NCI-H774 (cell line): ENCODE data around the gene SLC25A23.

Experiments used
- DNase-seq: peaks from one replicate; lab custom pipeline; 2025; lab: John Stamatoyannopoulos, UW

Gene SLC25A23

DNA sequence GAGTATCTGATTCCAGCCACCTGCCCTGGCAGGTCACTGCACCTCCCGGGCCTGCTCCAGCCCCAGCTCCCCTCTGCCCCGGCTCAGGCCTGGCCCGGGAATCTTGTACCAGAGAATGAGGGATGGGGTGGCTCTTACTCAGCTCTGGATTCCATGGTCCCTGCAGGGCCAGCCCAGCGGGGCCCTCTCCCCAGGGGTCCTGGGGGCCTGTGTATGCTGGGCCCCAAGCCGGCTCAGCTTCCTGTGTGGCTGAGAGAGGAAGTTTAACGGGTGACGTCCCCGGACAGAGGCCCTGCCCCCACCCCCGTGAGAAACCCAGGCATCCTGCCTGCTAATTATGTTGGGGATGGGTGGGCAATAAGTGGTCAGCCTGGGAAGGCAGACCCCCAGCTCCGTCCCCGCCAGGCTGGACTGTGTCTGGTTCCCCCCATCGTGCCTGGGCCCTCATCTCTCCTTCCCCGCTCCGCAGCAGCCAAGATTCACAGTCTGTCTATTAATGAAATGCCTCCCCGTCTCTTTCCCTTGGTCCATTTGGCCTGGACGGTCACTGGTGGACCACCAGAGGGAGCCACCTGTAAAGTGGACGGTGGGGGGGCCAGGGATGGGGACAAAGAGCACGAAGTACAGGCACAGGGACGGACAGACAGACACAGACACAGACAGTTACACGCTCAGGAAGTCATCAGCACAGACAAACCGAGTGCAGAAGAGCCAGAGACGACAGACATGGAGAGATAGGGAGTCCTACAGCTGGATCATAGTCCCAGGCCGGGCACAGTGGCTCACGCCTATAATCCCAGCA lies 22.1 kb upstream of the SLC25A23 start, which contains the start of gene DENND1C:
Gene DENND1C, minus strand, starts transcription at position 247 of the 802 bp plus-strand sequence. Its CDS starts 92 bp downstream, at position 155.
- no peak for DNase-seq

DNA sequence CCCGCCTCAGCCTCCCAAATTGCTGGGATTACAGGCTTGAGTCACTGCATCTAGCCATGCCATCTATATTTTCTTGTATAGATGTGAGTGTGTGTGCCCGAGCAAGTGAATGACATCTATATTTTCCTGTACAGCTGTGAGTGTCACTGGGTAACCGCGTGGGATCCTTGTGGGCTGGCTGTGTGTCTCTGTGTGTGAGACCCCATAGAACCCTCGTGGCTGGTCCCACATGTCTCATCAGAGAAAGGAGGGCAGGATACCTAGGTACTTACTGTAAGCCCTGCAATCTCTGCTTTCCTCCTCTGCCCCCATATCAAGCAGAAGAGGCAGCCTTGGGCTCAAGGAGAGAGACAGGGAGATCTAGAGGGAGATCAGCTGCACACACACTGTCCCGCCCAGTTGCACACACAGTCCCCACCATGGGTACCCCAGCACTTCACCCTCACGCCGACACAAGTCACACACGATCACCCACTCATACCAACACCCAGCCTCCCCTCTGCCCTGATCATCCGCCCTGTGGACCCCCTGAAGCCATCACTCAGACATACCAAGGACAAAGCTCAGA lies 21.3 kb upstream of the SLC25A23 start:
- no peak for DNase-seq

DNA sequence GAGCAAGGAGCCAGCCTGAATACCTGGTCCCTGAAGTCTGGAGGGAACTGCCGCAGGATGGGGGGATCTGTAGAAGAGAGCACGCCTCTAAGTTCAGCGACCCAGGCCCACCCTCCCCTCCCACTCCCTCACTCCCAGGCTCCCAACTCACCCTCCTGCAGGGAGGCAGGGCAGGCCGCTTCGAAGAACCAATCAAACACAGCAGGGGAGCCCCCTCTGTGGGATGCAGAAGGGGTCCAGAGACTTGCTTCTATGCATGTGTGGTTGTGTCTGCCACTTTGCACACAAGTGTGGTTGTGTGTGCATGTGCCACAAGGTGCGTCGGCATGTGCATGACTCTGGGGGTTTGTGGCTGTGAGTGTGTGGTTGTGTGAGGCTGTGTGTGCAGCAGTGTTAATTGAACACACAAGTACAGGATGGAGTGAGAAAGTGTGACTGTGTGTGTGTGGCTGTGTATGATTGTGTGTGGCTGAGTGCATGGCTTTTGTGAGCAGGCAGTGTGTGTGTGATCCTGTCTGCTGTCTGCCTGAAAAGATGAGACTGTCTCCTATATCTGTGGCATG lies 20.3 kb upstream of the SLC25A23 start:
- DNase-seq = no peak

DNA sequence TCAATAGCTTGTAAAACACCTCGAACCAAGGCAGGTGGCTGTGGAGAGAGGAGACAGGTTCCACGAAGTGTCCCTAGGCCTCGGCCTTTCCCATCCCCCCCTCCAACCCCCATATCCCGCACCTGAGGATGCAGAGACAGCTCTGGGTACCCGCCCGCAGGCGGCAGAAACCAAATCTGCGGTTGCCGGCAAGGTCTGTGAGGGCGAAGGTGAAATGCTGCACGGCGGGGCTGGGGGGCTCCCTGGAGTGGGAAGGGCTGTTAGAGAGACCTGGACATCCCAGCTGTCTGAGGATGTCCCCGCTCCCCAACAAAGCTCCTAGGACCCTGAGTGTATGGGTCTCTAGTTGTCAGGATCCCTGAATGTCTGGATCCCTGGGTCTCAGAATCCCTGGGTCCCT lies 19.2 kb upstream of the SLC25A23 start:
- no peak for DNase-seq

DNA sequence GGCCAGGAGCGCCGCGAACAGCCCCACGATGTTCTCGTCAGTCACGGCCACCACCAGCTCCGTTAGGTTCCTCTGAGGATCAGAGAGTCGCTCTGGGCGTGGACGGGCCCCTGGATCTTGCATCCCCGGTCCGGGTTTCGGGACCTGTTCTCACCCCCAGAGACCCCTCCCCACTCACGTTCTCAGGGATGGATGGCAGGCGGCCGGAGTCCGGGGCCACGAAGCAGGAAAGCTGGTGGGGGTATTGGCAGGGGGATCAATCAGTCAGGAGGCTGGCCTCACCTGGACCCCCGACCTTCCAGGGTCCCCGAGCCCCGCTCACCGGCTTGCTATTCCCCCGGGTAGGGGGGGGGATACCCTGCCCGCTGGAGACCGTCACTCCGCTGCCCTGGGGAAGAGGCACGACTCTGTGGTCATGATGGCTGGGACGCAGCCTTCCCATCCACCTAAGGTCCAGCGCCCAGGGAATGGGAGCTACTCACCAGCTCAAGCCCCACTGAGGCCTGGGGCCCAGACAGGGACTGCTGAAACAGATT lies 17.4 kb upstream of the SLC25A23 start:
- DNase-seq = no peak

DNA sequence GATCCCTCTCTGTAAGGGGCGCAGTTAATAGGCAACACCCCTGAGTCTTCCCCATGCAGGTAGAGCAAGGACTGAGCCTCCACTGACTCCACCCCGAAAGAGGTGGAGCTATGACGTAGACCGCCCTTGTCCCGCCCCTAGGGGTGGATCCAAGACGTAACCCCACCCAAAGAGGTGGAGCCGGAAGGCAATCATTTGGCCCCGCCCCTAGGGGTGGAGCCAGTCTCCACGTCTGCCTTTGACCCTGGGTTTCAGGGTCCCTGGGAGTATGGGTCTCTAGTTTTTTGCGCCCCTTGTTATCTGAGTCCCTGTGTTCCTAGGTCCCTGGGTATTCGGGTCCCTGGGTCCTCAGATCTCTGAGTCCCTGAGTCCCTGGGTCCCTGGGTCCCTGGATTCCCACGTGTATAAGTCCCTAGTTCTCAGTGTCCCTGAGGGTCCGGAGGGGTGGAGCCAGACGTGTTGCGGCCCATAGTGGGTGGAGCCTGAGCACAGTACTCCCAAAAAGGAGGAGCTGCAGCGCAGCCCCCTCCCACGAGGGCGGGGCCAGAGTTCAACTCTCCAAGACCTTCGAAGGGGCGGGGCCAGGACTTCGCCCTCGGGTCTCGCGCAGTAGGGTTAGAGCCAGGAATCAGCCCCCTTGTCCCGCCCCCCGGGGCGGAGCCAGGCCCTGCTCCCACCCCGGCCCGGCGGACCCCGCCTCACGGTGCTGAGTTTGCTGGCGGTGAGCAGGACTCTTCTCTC lies 16.7 kb upstream of the SLC25A23 start:
- peak; percentile 77 for DNase-seq

DNA sequence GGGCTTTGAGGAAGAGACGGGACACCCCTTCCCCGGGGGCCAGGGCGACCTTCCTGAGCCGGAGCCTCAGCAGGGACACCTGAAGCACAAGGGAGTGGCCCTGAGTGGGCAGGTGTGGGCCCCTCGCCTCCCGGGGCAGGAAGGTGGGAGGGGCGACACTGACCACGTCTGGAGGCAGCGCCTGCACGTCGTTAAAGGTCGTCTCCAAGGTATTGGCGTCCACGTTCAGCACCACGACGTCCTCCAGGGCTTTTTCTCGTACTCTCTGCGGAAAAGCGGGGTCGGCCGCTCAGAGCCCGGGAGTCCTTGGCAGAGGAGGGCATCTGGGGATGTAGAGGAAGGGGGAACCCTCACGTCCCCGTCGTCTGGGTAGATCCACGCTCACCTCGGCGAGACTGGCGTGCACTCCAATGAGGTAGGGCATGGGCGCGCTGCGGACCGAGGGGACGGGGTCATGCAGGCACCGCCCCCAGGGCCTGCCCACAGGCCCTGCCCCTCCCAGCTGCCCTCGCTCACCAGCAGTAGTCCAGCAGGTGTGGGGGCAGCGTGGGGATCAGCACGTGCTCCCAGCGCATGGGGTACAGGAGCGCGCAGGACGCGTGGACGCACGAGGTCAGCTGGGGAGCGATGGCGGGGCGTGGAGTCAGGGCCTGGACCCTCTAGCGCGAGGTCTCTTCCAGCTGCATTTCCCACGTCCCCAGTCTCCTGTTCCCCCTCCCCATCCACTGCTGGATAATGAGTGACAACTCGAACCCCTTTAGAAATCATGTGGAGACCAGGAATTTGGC lies 15.9 kb upstream of the SLC25A23 start:
- no peak for DNase-seq

DNA sequence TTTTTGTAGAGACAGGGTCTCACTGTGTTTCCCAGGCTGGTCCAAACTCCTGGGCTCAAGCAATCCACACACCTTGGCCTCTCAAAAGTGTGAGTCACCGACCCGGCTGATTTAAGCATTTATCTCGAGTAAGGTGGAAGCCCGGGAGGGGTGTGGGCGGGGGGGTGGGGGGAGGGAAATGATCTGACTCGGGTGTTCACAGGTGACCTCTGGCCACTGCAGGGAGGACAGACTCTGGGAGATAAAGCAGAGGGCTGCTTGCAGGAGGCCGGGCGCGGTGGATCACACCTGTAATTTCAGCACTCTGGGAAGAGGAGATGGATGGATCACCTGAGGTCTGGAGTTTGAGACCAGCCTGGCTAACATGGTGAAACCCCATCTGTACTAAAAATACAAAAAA lies 14.1 kb upstream of the SLC25A23 start:
- DNase-seq = no peak

DNA sequence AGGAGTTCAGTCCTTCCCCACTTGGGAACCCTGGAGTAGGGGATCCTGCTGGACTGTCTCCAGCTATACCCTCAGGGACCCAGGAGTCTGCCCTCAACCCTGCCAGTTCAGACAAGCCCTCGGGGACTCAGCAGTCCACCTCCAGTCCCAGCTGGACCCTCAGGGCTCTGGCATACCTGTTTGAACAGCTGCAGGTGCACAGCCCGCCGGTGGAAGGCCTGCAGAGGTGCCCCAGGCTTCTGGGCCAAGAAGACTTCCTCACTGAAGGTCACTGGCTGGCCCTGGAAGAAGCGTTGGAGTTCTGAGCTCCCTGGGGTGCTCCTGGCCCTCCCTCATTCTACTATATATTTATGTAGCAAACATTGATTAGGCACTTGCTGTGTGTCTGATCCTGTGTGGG lies 13.1 kb upstream of the SLC25A23 start:
- no peak for DNase-seq

DNA sequence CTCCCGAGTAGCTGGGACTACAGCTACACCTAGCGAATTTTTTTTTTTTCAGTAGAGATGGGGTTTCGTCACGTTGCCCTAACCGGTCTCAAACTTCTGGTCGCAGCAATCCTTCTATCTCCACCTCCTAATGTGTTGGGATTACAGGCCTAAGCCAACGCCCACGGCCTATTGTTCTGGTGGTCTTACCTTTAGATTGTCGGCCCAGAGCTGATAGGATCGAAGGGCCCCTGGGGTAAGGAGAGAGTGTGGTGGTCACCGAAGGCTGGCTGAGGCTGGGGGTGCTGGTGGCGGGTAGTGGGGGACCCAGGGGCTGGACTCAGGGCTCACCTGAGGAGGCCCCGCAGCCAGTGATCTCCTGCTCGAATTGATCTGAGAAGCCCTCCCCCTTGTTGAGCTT lies 11.5 kb upstream of the SLC25A23 start:
- no peak for DNase-seq

DNA sequence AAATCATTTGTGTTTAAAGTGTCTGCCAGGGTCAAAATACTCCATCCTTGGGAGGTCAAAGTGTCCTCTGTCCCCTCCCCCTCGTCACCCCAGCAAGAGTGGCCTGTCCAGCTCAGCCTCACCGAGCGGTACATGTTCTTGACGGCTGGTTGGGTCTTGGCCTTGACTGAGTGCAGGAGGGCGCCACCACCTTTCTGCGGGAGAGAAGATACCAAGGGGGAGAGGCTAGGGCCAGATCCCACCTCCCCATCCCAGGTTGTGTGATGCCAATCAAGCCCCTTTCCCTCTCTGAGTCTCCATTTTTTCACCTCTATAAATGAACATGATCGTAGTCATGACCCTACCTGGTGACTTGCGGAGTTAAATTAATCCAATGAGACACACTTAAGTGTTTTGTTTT lies 10.6 kb upstream of the SLC25A23 start:
- no peak for DNase-seq

DNA sequence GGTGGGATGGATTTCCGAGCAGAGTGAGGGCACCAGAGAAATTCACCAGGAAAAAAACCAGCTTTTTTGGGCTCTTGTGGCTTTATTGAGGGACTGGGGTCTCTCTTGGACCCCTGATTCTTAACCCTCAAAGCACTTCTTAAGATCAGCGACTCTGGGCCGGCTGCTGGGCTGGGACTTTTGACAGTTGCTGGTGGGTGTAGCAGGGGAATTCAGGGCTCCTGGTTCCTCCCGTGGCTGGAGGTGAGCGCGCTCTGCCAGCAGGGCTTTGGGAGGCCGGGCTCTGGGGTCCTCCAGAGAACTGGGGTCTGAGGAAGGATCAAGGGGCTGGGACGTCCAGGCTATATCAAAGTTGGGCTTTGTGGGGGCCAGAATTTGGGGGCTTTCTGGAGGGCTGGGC lies 7.8 kb upstream of the SLC25A23 start:
- no peak for DNase-seq

DNA sequence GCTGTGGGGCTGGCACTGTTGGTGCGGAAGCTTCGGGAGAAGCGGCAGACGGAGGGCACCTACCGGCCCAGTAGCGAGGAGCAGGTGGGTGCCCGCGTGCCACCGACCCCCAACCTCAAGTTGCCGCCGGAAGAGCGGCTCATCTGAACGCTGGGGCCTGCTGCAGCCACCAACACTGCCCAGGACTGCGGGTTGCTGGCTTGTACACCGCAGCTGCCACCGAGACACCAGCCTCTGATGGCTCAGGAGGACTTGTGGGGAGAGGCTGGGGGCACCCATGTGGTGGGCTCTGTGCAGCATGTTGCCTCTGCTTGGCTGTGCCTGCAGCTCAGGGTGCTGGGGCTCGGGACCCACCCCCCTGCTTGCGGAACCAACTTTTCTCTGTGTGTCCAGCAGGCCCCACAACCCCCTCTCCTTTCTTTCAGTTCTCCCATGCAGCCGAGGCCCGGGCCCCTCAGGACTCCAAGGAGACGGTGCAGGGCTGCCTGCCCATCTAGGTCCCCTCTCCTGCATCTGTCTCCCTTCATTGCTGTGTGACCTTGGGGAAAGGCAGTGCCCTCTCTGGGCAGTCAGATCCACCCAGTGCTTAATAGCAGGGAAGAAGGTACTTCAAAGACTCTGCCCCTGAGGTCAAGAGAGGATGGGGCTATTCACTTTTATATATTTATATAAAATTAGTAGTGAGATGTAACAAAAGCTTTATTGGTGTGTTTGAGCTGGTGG lies 7.1 kb upstream of the SLC25A23 start:
- no peak for DNase-seq

DNA sequence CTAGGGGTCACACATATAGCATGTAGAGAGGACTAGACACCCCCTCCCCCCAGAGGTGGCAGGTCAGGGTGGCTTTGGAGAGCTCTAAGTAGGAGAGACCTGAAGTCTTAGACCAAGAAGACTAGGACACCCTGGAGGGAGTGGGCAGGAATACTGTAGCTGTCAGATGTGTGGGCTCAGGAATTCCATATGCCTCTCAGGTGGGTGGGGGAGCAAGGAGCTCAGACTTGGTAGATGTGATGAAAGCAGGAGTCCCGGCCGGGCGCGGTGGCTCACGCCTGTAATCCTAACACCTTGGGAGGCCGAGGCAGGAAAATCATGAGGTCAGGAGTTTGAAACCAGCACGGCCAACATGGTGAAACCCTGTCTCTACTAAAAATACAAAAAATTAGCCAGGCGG lies 6.1 kb upstream of the SLC25A23 start:
- no peak for DNase-seq

DNA sequence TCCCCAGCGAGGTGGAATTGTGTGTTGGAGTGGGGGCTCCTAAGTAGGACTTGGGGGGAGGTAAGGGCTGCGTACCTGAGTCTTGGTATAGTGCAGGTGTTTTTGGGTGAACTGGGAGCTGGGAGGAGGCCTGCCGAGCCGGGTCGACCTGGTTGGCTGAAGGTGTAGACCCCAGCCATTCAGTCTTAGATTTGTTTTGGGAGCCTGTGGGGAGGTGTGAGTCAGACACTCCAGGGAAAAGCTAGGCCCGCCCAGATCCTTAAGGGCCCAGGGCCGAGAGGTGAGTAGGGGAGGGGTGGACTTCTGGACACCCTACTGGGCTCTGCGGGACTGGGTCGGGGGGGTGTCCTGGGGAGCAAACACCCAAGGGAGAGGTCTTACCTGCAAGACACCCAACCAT lies 5.4 kb upstream of the SLC25A23 start:
- no peak for DNase-seq

DNA sequence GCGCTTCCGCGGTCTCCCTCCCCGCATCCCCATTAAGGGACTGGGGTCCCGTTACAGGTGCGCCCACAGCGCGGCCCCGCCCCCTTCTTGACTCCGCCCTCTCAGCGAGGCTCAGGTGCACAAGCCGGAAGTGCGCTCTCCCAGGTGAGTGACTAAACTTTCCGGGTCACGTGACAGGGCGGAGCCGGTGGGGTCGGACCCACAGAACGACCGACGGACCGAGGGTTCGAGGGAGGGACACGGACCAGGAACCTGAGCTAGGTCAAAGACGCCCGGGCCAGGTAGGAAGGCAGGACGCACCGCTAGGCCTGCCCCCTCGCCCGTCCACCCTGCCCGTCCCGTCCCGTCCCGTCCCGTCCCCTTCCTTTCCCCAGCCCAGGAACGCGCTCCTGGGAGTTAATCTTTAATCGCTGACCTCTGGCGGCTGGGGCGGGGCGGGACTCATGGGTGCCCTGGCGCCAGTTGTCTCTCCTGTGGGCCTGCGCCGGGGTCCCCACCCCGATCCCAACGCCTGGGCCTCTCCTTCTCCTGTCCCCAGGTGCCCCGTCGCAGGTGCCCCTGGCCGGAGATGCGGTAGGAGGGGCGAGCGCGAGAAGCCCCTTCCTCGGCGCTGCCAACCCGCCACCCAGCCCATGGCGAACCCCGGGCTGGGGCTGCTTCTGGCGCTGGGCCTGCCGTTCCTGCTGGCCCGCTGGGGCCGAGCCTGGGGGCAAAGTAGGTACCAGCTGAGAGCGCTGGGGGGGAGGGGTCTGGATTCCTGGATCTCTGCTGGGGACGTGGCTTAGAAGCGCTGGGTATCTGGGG lies 4.7 kb upstream of the SLC25A23 start, which contains the start of gene CRB3:
Gene CRB3, plus strand, starts transcription at position 202 of the 804 bp plus-strand sequence. Its CDS starts 431 bp downstream, at position 633.
- DNase-seq = peak; percentile 85

DNA sequence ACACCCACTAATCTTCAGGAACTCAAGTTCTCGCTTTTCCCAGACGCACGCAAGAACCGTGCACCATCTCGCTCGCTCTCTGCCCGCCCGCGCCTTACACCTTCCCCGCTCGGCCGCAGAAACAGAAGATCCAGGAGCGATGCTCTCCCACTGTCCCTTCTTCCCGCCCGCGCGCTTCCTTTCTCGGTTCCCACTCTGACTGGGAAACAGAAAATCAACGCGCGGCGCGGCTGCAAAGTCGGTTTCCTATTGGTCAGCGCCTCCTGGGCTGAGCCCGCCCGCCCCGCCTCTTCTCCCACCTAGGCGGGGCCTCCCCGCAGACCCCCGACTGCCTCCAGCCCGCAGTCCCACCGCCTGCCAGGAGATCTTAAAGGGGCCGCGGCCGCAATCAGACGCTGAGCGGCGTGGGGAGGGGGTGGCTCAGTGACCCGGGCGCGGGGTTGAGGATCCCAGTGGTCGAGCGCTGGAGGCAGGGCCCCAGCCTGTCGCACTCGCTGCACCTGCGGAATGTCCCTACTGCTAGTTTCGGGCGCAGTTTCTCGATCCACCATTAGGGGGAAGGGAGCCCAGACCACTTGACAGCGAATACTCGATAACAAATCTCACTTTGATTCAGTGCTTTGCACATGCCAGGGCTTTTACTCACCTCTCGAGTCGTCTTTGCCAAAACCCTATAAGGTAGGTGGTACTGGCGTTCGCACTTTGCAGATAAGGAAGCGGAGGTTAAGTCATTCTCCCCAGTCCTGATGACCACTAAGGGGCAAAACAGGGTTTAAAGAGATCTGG lies 700 bp upstream of the SLC25A23 start:
- peak; percentile 95 for DNase-seq

DNA sequence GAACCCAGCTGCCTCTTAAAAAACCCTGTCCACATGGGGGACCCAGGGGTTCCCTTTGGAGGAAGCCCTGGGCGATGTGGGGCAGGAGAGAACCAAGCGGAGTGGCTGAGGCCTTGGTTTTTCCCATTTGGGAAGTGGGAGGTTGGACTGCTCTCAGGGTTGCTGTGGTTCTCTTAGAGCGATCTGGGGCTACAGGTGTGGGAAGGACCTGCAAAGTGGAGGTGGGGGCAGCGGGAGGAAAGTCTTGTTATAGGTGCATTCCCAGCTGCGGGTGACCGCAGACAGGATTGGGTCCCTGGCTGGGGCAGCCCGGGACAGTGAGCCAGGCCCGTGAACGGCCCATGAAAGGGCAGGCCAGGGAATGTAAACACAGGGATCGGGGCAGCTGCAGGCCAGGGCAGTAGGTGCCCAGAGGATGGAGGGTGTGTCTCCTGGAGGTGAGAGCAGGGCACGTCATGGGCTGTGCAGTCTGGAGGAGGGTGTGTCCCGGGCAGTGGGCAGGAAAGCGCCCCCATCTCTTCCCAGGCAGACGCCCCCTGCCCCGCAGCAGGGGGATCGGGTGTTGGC lies 814 bp downstream of the SLC25A23 start:
- no peak for DNase-seq
